GM21576 (cell line): Measurements from ENCODE around the gene HHLA2.

Experiments
- ATAC-seq: cut with Tn5 transposase; IDR thresholded peaks from one replicate; pipeline ENCODE4 v1.9.1; 2021; ENCODE audit warnings: mild to moderate bottlenecking, moderate library complexity; ENCODE audit not compliant: unreplicated experiment

The HHLA2 gene

GRCh38 chr3:108391917-108392593 lies 95.7 kb downstream of the HHLA2 start:
- no peak for ATAC-seq

GRCh38 chr3:108393128-108393900 lies 97.0 kb downstream of the HHLA2 start:
- ATAC-seq: no peak

GRCh38 chr3:108394016-108394415 lies 97.7 kb downstream of the HHLA2 start:
- ATAC-seq: no peak

- ATAC-seq: no peak
Measured at GRCh38 chr3:108394563-108394962, 98.2 kb downstream of the HHLA2 start.

- no peak for ATAC-seq
Measured at GRCh38 chr3:108396336-108396735, 100.0 kb downstream of the HHLA2 start.

GRCh38 chr3:108398510-108398909 lies 102.2 kb downstream of the HHLA2 start:
- no peak for ATAC-seq

GRCh38 chr3:108401836-108402235 lies 105.5 kb downstream of the HHLA2 start:
- ATAC-seq: no peak

- no peak for ATAC-seq
Measured at GRCh38 chr3:108403198-108403597, 106.8 kb downstream of the HHLA2 start.

GRCh38 chr3:108403686-108404345 lies 107.5 kb downstream of the HHLA2 start:
- no peak for ATAC-seq

GRCh38 chr3:108404368-108404767 lies 108.0 kb downstream of the HHLA2 start:
- no peak for ATAC-seq

- ATAC-seq: peak; percentile 17
Measured at GRCh38 chr3:108406063-108406660, 109.8 kb downstream of the HHLA2 start.

- ATAC-seq: peak; percentile 95
Measured at GRCh38 chr3:108406661-108407206, 110.4 kb downstream of the HHLA2 start.

- ATAC-seq: no peak
Measured at GRCh38 chr3:108407886-108408285, 111.5 kb downstream of the HHLA2 start.

GRCh38 chr3:108408883-108409799 lies 112.8 kb downstream of the HHLA2 start:
- ATAC-seq: no peak

- ATAC-seq: no peak
Measured at GRCh38 chr3:108409800-108410178, 113.4 kb downstream of the HHLA2 start.

- no peak for ATAC-seq
Measured at GRCh38 chr3:108410531-108410984, 114.2 kb downstream of the HHLA2 start.

- ATAC-seq: no peak
Measured at GRCh38 chr3:108412121-108412750, 115.9 kb downstream of the HHLA2 start.

- ATAC-seq: no peak
Measured at GRCh38 chr3:108414007-108414406, 117.7 kb downstream of the HHLA2 start.

- ATAC-seq: no peak
Measured at GRCh38 chr3:108415661-108416060, 119.3 kb downstream of the HHLA2 start.
